ENCODE results near the gene DCAF16.

DCAF16 gene

GRCh38 chr4:17781300-17782287, 29.0 kb downstream of the DCAF16 start, which contains the start of gene FAM184B:
TSS of gene FAM184B (minus strand) at chr4:17781621. CDS start at chr4:17781299, 322 bp downstream.
- DNase-seq = peak; percentile 66

GRCh38 chr4:17780501-17781299, 29.9 kb downstream of the DCAF16 start:
- no peak for DNase-seq

GRCh38 chr4:17778431-17778830, 32.1 kb downstream of the DCAF16 start:
- no peak for DNase-seq

- DNase-seq = no peak
Observed at GRCh38 chr4:17773135-17773698, 37.3 kb downstream of the DCAF16 start.

- no peak for DNase-seq
Observed at GRCh38 chr4:17771284-17771908, 39.2 kb downstream of the DCAF16 start.

- no peak for DNase-seq
Observed at GRCh38 chr4:17770845-17771244, 39.7 kb downstream of the DCAF16 start.

GRCh38 chr4:17769406-17770174, 41.0 kb downstream of the DCAF16 start:
- DNase-seq = no peak

GRCh38 chr4:17766826-17767458, 43.6 kb downstream of the DCAF16 start:
- DNase-seq = no peak

GRCh38 chr4:17765514-17766286, 44.9 kb downstream of the DCAF16 start:
- no peak for DNase-seq

GRCh38 chr4:17763931-17764330, 46.6 kb downstream of the DCAF16 start:
- DNase-seq = no peak

GRCh38 chr4:17763416-17763815, 47.1 kb downstream of the DCAF16 start:
- DNase-seq = no peak

- DNase-seq = no peak
Observed at GRCh38 chr4:17762726-17763125, 47.8 kb downstream of the DCAF16 start.

GRCh38 chr4:17761062-17761461, 49.5 kb downstream of the DCAF16 start:
- no peak for DNase-seq

GRCh38 chr4:17760626-17761025, 49.9 kb downstream of the DCAF16 start:
- no peak for DNase-seq

GRCh38 chr4:17758485-17758884, 52.1 kb downstream of the DCAF16 start:
- DNase-seq = no peak

GRCh38 chr4:17757621-17758020, 52.9 kb downstream of the DCAF16 start:
- no peak for DNase-seq

GRCh38 chr4:17753646-17754045, 56.9 kb downstream of the DCAF16 start:
- no peak for DNase-seq
